HepG2 (cell line): ENCODE measurements around the gene CAV3. TPM values are rescaled to one million over a fixed set of nuclear protein-coding genes. Genes with fewer than 3 reads are reported as not detected.

Experiments
- ATF1 ChIP-seq: IDR thresholded peaks from 2 replicates; pipeline ENCODE4 v1.6.1; 2016; ENCODE audit warnings: mild to moderate bottlenecking, control low read depth
- ATF7 ChIP-seq, 2 experiments: fragments of 450-650 bp in 1 of 2; sonication (generic) in 1 of 2; formaldehyde crosslinking in 1 of 2; IDR thresholded peaks; 2 replicates each; pipeline versions ENCODE4 v1.4.0 to v1.6.1; 2016 to 2020; ENCODE audit warnings: antibody characterized with exemption in 1 of 2, mild to moderate bottlenecking in 1 of 2, missing genetic modification reagents in 1 of 2
- CBFB ChIP-seq: sonication (generic); formaldehyde crosslinking; IDR thresholded peaks from 2 replicates; pipeline ENCODE4 v1.4.0; 2020; ENCODE audit warnings: missing genetic modification reagents
- FOSL1 ChIP-seq: sonication (generic); formaldehyde crosslinking; IDR thresholded peaks from 2 replicates; pipeline ENCODE4 v1.9.0; 2021; ENCODE audit warnings: missing genetic modification reagents, borderline replicate concordance
- GFI1 ChIP-seq: sonication (generic); formaldehyde crosslinking; IDR thresholded peaks from 2 replicates; pipeline ENCODE4 v1.5.0; 2020; ENCODE audit warnings: missing genetic modification reagents, mild to moderate bottlenecking, borderline replicate concordance
- GTF2F1 ChIP-seq: fragments of 150-350 bp; IDR thresholded peaks from 2 replicates; pipeline ENCODE4 v1.6.1; 2014; ENCODE audit warnings: low read length
- HNRNPK ChIP-seq: fragments of 200-400 bp; formaldehyde crosslinking; IDR thresholded peaks from 2 replicates; pipeline ENCODE4 v1.6.1; 2018; ENCODE audit warnings: low read length, low read depth, moderate library complexity, mild to moderate bottlenecking; ENCODE audit not compliant: poor library complexity, severe bottlenecking
- KDM3A ChIP-seq: IDR thresholded peaks from 2 replicates; pipeline ENCODE4 v1.6.1; 2018; ENCODE audit warnings: low read depth, missing compliant biosample characterization
- MBD4 ChIP-seq: IDR thresholded peaks from 2 replicates; pipeline ENCODE4 v1.6.1; 2012; ENCODE audit warnings: low read length, inconsistent platforms, borderline replicate concordance
- NFIB ChIP-seq: sonication (generic); formaldehyde crosslinking; IDR thresholded peaks from 2 replicates; pipeline ENCODE4 v1.9.0; 2021; ENCODE audit warnings: missing genetic modification reagents, mild to moderate bottlenecking, borderline replicate concordance
- POLR2A ChIP-seq, 2 experiments: IDR thresholded peaks; 2 replicates each; pipeline ENCODE4 v1.6.1; 2011; ENCODE audit warnings: low read depth in 2 of 2, low read length in 2 of 2, mild to moderate bottlenecking in 1 of 2, moderate library complexity in 1 of 2; ENCODE audit not compliant: insufficient read depth in 1 of 2
- SMARCC2 ChIP-seq: fragments of 450-650 bp; IDR thresholded peaks from 2 replicates; pipeline ENCODE4 v1.6.1; 2017; ENCODE audit warnings: antibody characterized with exemption, mild to moderate bottlenecking
- SRY ChIP-seq: sonication (generic); formaldehyde crosslinking; IDR thresholded peaks from 2 replicates; pipeline ENCODE4 v1.8.0; 2022; ENCODE audit warnings: mild to moderate bottlenecking, missing genetic modification reagents
- TBL1XR1 ChIP-seq: fragments of 150-350 bp; IDR thresholded peaks from 2 replicates; pipeline ENCODE4 v1.6.1; 2014; ENCODE audit warnings: borderline replicate concordance, low read length; ENCODE audit not compliant: partially characterized antibody
- ZBTB3 ChIP-seq: sonication (generic); formaldehyde crosslinking; IDR thresholded peaks from 2 replicates; pipeline ENCODE4 v1.4.0; 2020; ENCODE audit warnings: low read depth, mild to moderate bottlenecking, moderate library complexity, missing genetic modification reagents, borderline replicate concordance
- ZBTB7A ChIP-seq: sonication (generic); formaldehyde crosslinking; IDR thresholded peaks from 2 replicates; pipeline ENCODE4 v1.8.0; 2022; ENCODE audit warnings: mild to moderate bottlenecking, missing genetic modification reagents
- ZNF333 ChIP-seq: sonication (generic); formaldehyde crosslinking; IDR thresholded peaks from 2 replicates; pipeline ENCODE4 v1.4.0; 2020; ENCODE audit warnings: mild to moderate bottlenecking, missing genetic modification reagents, borderline replicate concordance
- polyA plus RNA-seq, 8 experiments: library from polyadenylated mRNA; depleted of rRNA in 3 of 8; stranded (reverse) in 7 of 8; unstranded in 1 of 8; fragments of >200 nt; fragmentation: Illumina TruSeq in 4 of 8; extraction: Trizol in 4 of 8; gene quantifications; 2 replicates each; pipeline versions ENCODE4 v1.2.1 to v1.2.3, GENCODE V29; 2011 to 2016; ENCODE audit warnings: low read depth in 4 of 8, missing spikeins in 1 of 8, mixed read lengths in 1 of 8; ENCODE audit not compliant: insufficient read depth in 1 of 8
- total RNA-seq, 5 experiments: library from RNA; depleted of rRNA; stranded (reverse); fragments of >200 nt; fragmentation: Illumina TruSeq; extraction: Trizol; gene quantifications; 2 replicates each; pipeline ENCODE4 v1.2.3, GENCODE V29; 2016; ENCODE audit warnings: low read depth in 1 of 5
- TF ChIP-seq, protein P1 (sequence below): sonication (generic); formaldehyde crosslinking; IDR thresholded peaks from 2 replicates; pipeline ENCODE4 v1.5.1; 2020; ENCODE audit warnings: missing genetic modification reagents, mild to moderate bottlenecking, borderline replicate concordance
- TF ChIP-seq, protein P2 (sequence below): sonication (generic); formaldehyde crosslinking; IDR thresholded peaks from 2 replicates; pipeline ENCODE4 v1.5.0; 2020; ENCODE audit warnings: missing genetic modification reagents
- TF ChIP-seq, protein P3 (sequence below): sonication (generic); formaldehyde crosslinking; IDR thresholded peaks from 2 replicates; pipeline ENCODE4 v1.4.0; 2020; ENCODE audit warnings: missing genetic modification reagents
- TF ChIP-seq, protein P4 (sequence below), 2 experiments: IDR thresholded peaks; 2 replicates each; pipeline ENCODE4 v1.6.1; 2011 to 2012; ENCODE audit warnings: low read length in 2 of 2, borderline replicate concordance in 1 of 2, low read depth in 1 of 2, mild to moderate bottlenecking in 1 of 2, moderate library complexity in 1 of 2

CAV3 gene
- total and polyA plus RNA-seq, 2 of the 13 experiments (the other 11 are each of a cell fraction or from before 2014, with no cell fraction given) = not detected

DNA sequence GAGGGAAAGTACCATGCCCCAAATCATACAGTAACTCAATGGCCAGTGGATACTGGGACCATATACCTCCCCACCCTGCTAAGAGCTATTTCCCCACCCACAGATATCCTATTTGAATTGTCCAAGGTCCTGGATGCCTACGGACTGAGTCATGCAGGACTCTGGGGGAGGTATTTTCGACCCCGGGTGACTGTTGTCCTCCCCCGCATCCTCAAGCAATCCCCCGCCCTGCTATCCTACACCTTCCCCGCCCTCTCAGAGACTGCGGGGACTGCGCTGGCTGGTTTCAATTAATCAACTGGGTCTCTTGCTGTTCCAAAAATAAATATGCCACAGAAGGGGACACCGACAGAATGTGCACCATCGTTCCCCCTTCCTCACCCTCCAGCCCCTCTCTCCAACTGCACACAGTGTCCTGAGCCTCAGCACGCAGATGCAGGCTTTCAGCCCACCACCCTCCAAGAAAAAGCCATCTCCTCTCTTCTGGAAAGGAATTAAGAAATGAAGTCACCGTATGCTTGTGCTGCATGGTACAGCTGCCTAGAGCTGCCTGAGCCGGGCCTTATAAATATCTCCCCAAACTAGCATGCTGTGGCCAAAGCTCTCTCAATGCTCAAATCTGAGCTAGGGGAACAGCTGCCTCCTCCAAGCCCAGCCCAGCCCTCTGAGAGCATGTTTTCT, 8.1 kb downstream of the CAV3 start (continued):
- TF ChIP-seq, protein P1, sequence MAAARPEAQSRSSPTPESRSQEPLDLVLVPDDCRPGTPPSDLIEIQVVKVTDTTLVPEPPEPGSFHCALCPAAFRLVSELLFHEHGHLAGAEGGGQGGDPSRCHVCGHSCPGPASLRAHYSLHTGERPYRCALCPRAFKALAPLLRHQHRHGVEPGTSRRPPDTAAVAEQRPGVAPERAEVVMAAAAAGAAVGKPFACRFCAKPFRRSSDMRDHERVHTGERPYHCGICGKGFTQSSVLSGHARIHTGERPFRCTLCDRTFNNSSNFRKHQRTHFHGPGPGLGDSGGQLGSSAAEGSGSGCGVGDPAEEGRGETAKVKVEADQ (CRISPR knock-in tag) = no peak
- TF ChIP-seq ZBTB3 (CRISPR knock-in tag) = no peak
- TF ChIP-seq MBD4 = no peak
- no peak for TF ChIP-seq ZBTB7A (CRISPR knock-in tag)
- no peak for TF ChIP-seq NFIB
- TF ChIP-seq SRY (CRISPR knock-in tag) = no peak
- no peak for TF ChIP-seq HNRNPK
- TF ChIP-seq ATF1 (CRISPR knock-in tag) = no peak
- TF ChIP-seq POLR2A (IDR thresholded peaks at IDR 0.05; ENCODE audit: insufficient read depth in 1 of 2, low read depth in 2 of 2, low read length in 2 of 2) = no peak
- TF ChIP-seq, protein P2, sequence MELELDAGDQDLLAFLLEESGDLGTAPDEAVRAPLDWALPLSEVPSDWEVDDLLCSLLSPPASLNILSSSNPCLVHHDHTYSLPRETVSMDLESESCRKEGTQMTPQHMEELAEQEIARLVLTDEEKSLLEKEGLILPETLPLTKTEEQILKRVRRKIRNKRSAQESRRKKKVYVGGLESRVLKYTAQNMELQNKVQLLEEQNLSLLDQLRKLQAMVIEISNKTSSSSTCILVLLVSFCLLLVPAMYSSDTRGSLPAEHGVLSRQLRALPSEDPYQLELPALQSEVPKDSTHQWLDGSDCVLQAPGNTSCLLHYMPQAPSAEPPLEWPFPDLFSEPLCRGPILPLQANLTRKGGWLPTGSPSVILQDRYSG (CRISPR knock-in tag) = no peak
- TF ChIP-seq ZNF333 (CRISPR knock-in tag) = no peak
- no peak for TF ChIP-seq CBFB (CRISPR knock-in tag)
- TF ChIP-seq, protein P3, sequence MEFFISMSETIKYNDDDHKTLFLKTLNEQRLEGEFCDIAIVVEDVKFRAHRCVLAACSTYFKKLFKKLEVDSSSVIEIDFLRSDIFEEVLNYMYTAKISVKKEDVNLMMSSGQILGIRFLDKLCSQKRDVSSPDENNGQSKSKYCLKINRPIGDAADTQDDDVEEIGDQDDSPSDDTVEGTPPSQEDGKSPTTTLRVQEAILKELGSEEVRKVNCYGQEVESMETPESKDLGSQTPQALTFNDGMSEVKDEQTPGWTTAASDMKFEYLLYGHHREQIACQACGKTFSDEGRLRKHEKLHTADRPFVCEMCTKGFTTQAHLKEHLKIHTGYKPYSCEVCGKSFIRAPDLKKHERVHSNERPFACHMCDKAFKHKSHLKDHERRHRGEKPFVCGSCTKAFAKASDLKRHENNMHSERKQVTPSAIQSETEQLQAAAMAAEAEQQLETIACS (CRISPR knock-in tag) = no peak
- TF ChIP-seq, protein P4, sequence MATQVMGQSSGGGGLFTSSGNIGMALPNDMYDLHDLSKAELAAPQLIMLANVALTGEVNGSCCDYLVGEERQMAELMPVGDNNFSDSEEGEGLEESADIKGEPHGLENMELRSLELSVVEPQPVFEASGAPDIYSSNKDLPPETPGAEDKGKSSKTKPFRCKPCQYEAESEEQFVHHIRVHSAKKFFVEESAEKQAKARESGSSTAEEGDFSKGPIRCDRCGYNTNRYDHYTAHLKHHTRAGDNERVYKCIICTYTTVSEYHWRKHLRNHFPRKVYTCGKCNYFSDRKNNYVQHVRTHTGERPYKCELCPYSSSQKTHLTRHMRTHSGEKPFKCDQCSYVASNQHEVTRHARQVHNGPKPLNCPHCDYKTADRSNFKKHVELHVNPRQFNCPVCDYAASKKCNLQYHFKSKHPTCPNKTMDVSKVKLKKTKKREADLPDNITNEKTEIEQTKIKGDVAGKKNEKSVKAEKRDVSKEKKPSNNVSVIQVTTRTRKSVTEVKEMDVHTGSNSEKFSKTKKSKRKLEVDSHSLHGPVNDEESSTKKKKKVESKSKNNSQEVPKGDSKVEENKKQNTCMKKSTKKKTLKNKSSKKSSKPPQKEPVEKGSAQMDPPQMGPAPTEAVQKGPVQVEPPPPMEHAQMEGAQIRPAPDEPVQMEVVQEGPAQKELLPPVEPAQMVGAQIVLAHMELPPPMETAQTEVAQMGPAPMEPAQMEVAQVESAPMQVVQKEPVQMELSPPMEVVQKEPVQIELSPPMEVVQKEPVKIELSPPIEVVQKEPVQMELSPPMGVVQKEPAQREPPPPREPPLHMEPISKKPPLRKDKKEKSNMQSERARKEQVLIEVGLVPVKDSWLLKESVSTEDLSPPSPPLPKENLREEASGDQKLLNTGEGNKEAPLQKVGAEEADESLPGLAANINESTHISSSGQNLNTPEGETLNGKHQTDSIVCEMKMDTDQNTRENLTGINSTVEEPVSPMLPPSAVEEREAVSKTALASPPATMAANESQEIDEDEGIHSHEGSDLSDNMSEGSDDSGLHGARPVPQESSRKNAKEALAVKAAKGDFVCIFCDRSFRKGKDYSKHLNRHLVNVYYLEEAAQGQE (IDR thresholded peaks at IDR 0.05; ENCODE audit: borderline replicate concordance in 1 of 2, low read depth in 1 of 2, low read length in 2 of 2) = peak in 1 of 2 experiments; percentile 77; a peak in 2 of 4 replicates
- no peak for TF ChIP-seq ATF7 (IDR thresholded peaks at IDR 0.05)
- TF ChIP-seq ATF7 (CRISPR knock-in tag; IDR thresholded peaks at IDR 0.05) = no peak
- TF ChIP-seq KDM3A = no peak
- peak; percentile 84; the same call in 1 of the 2 replicates for TF ChIP-seq FOSL1 (CRISPR knock-in tag)
- no peak for TF ChIP-seq TBL1XR1
- TF ChIP-seq GTF2F1 = no peak
- TF ChIP-seq GFI1 (CRISPR knock-in tag) = no peak
- TF ChIP-seq SMARCC2 = no peak
